GM06990 (cell line): ENCODE results near the gene LDHAL6B.
"Not testable (repeated sequence)": the region's sequence is repeated elsewhere in the genome, so short reads cannot be mapped to it uniquely, and the experiment has no call there.

Source experiments
- DNase-seq: peaks from one replicate; pipeline ENCODE4 v3.0.0-alpha.2; 2011; ENCODE audit not compliant: insufficient read length; ENCODE audit errors: extremely low read depth
- H3K27me3 ChIP-seq: replicated peaks from 2 replicates; pipeline ENCODE4 v1.6.0; 2011; ENCODE audit warnings: low read length; ENCODE audit not compliant: control insufficient read depth, insufficient read depth
- H3K36me3 ChIP-seq: 2 replicates; pipeline ENCODE4 v1.5.1; 2011; ENCODE audit warnings: low read length; ENCODE audit not compliant: control insufficient read depth, insufficient read depth
- H3K4me3 ChIP-seq: replicated peaks from 2 replicates; pipeline ENCODE4 v1.5.1; 2011; ENCODE audit warnings: low read depth, mild to moderate bottlenecking, control low read depth, low read length
- CTCF ChIP-seq: IDR thresholded peaks from 2 replicates; pipeline ENCODE4 v1.5.1; 2011; ENCODE audit warnings: low read length, control low read depth, mild to moderate bottlenecking, inconsistent platforms; ENCODE audit not compliant: insufficient read depth, poor library complexity, severe bottlenecking

The LDHAL6B gene

GRCh38 chr15:59160880-59161593 lies 45.6 kb upstream of the LDHAL6B start:
- Histone ChIP-seq H3K36me3 (peaks cover 34% of the 10 kb centered on the region), H3K27me3 (no peaks in the 10 kb centered on the region), H3K4me3 (no peak overlapping the region)
- peak; percentile 13 for TF ChIP-seq CTCF
- DNase-seq, result no peak

- not testable (repeated sequence) for DNase-seq, H3K27me3 ChIP-seq, H3K4me3 ChIP-seq
- H3K36me3 ChIP-seq, result peaks cover 31% of the 10 kb centered on the region
Measured at GRCh38 chr15:59162080-59162479, 44.6 kb upstream of the LDHAL6B start.

- no peak for TF ChIP-seq CTCF
- Histone ChIP-seq H3K36me3 (peaks cover 27% of the 10 kb centered on the region), H3K4me3 (no peak overlapping the region), H3K27me3 (no peaks in the 10 kb centered on the region)
- no peak for DNase-seq
Measured at GRCh38 chr15:59165726-59166125, 40.9 kb upstream of the LDHAL6B start.

GRCh38 chr15:59166166-59166565 lies 40.5 kb upstream of the LDHAL6B start:
- DNase-seq, result no peak
- H3K36me3 ChIP-seq, result peaks cover 28% of the 10 kb centered on the region
- no peaks in the 10 kb centered on the region for H3K27me3 ChIP-seq
- no peak overlapping the region for H3K4me3 ChIP-seq
- TF ChIP-seq CTCF, result no peak

GRCh38 chr15:59166601-59167265 lies 39.9 kb upstream of the LDHAL6B start:
- no peaks in the 10 kb centered on the region for H3K27me3 ChIP-seq
- no peak for DNase-seq
- no peak overlapping the region for H3K4me3 ChIP-seq
- H3K36me3 ChIP-seq, result peaks cover 30% of the 10 kb centered on the region
- TF ChIP-seq CTCF, result no peak

GRCh38 chr15:59168536-59168935 lies 38.1 kb upstream of the LDHAL6B start:
- Histone ChIP-seq H3K27me3 (no peaks in the 10 kb centered on the region), H3K4me3 (no peak overlapping the region), H3K36me3 (peaks cover 31% of the 10 kb centered on the region)
- no peak for TF ChIP-seq CTCF
- DNase-seq, result no peak
